Measurements from ENCODE around the gene VAMP5. TPM values are rescaled to one million over a fixed set of nuclear protein-coding genes. Genes with fewer than 3 reads are reported as not detected.

The VAMP5 gene
- total RNA-seq, 1 donor from 2014 or later = 3.4 TPM

DNA sequence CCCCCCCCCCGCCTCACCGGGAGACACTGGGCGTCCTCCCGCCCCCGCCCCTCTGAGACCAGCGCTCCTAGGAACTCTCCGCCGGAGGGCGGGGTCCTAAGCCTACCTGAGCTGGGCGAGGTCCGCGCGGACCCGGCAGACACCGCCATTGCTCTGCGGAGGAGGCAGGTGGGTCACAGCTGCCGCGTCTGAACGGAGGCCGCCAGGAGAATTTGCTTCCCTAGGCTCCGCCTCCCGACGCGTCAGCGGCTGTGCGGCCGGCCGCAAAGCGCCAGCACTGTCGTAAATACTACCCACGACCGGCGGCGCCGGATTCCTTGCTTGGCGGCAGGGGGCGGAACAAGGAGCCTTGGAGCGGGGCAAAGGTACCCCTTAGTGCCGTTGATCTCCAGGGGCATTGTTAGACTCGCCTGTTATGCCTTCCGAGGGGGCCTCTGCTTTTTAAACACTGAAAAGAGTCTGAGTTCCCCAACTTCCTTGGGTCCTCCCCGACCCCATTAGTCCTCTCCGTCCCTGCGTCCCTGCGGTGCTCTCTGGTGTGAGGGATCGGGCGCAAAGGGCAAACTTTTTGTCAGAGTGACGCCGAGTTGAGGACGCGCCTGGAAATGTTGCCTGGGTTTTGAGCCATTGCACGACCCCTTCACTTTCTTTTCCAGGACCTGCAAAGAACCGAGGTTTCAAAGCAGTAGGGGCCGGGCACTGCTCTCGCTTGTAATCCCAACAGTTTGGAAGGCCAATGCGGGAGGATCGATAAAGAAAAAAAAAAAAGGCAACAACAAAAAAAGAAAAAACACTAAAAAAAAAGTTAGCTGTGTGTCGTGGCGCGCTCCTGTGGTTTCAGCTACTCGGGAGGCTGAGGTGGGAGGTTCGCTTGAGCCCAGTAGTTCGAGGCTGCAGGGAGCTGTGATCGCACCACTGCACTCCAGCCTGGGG, 22.7 kb upstream of the VAMP5 start, which contains the start of gene GGCX:
Gene GGCX (minus strand): TSS at position 214 of the 933 bp plus-strand sequence. CDS start 65 bp downstream, at position 149.
- Mint-ChIP-seq H3K9me3 (no peaks in the 10 kb centered on the region), H3K36me3 (peaks cover 7% of the 10 kb centered on the region), H3K4me1 (ENCODE audit: unreplicated experiment) (peaks cover 26% of the 10 kb centered on the region), H3K27me3 (no peaks in the 10 kb centered on the region), H3K27ac (peak within 1 kb of the TSS; percentile 99), H3K4me3 (peak within 1 kb of the TSS; percentile 99)
- peak; percentile 95 for DNase-seq (ENCODE audit: extremely low spot score, unreplicated experiment)
- TF ChIP-seq, protein P1, sequence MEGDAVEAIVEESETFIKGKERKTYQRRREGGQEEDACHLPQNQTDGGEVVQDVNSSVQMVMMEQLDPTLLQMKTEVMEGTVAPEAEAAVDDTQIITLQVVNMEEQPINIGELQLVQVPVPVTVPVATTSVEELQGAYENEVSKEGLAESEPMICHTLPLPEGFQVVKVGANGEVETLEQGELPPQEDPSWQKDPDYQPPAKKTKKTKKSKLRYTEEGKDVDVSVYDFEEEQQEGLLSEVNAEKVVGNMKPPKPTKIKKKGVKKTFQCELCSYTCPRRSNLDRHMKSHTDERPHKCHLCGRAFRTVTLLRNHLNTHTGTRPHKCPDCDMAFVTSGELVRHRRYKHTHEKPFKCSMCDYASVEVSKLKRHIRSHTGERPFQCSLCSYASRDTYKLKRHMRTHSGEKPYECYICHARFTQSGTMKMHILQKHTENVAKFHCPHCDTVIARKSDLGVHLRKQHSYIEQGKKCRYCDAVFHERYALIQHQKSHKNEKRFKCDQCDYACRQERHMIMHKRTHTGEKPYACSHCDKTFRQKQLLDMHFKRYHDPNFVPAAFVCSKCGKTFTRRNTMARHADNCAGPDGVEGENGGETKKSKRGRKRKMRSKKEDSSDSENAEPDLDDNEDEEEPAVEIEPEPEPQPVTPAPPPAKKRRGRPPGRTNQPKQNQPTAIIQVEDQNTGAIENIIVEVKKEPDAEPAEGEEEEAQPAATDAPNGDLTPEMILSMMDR (conservative IDR thresholded peaks at IDR 0.05) = no peak

DNA sequence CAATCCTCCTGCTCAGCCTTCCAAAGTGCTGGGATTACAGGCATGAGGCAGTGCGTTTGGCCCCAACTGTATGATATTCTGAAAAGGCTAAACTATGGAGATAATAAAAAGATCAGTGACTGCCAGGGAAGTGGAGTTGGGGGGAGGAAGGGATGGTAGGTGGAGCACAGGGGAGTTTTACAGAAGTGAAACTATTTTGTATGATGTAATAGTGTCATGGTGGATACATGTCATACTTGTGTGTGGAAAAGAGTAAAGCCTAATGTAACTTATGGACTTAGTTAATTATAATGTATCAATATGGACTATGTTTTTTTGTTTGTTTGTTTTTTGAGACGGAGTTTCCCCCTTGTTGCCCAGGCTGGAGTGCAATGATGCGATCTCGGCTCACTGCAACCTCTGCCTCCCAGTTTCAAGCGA, 20.1 kb upstream of the VAMP5 start:
- H3K27me3 Mint-ChIP-seq = peaks cover 3% of the 10 kb centered on the region
- TF ChIP-seq, protein P1 (conservative IDR thresholded peaks at IDR 0.05) = no peak
- H3K4me3 Mint-ChIP-seq = peak overlapping the region; percentile 32
- peak overlapping the region; percentile 57 for H3K27ac Mint-ChIP-seq
- no peak for DNase-seq (ENCODE audit: extremely low spot score, unreplicated experiment)
- H3K9me3 Mint-ChIP-seq = no peaks in the 10 kb centered on the region
- H3K36me3 Mint-ChIP-seq = no peaks in the 10 kb centered on the region
- H3K4me1 Mint-ChIP-seq (ENCODE audit: unreplicated experiment) = peaks cover 18% of the 10 kb centered on the region

DNA sequence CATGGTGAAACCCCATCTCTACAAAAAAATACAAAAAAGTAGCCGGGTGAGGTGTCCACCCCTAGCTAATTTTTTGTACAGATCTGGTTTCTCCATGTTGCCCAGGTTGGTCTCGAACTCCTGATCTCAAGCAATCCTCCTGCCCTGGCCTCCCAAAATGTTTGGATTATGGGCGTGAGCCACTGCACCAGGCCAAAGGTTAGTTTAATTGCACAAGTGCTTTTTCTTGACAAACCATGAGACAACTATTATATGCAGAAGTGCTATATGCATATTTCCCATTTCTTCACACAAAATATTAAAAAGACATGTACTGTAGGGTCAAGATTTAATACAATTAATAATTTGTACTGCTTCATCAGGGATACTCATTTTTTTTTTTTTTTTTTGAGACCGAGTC, 18.0 kb upstream of the VAMP5 start:
- DNase-seq (ENCODE audit: extremely low spot score, unreplicated experiment) = no peak
- no peak overlapping the region for H3K4me3 Mint-ChIP-seq
- H3K36me3 Mint-ChIP-seq = no peaks in the 10 kb centered on the region
- no peaks in the 10 kb centered on the region for H3K9me3 Mint-ChIP-seq
- H3K27ac Mint-ChIP-seq = no peak overlapping the region
- peaks cover 5% of the 10 kb centered on the region for H3K4me1 Mint-ChIP-seq (ENCODE audit: unreplicated experiment)
- TF ChIP-seq, protein P1 (conservative IDR thresholded peaks at IDR 0.05) = no peak
- peaks cover 18% of the 10 kb centered on the region for H3K27me3 Mint-ChIP-seq

DNA sequence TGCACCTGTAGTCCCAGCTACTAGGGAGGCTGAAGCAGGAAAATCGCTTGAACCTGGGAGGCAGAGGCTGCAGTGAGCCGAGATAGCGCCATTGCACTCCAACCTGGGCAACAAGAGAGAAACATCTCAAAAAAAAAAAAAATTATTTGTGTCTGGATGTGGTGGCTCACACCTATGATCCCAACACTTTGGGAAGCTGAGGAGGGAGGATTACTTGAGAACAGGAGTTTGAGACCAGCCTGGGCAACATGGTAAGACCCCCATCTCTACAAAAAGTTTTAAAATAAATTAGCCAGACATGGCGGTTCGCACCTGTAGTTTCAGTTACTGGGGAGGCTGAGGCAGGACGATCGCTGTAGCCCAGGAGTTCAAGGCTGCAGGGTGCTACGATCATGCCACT, 8.5 kb upstream of the VAMP5 start:
- no peak for DNase-seq (ENCODE audit: extremely low spot score, unreplicated experiment)
- no peak overlapping the region for H3K27ac Mint-ChIP-seq
- peaks cover 32% of the 10 kb centered on the region for H3K4me1 Mint-ChIP-seq (ENCODE audit: unreplicated experiment)
- H3K4me3 Mint-ChIP-seq = no peak overlapping the region
- TF ChIP-seq, protein P1 (conservative IDR thresholded peaks at IDR 0.05) = no peak
- no peaks in the 10 kb centered on the region for H3K36me3 Mint-ChIP-seq
- peaks cover 13% of the 10 kb centered on the region for H3K27me3 Mint-ChIP-seq
- no peaks in the 10 kb centered on the region for H3K9me3 Mint-ChIP-seq

DNA sequence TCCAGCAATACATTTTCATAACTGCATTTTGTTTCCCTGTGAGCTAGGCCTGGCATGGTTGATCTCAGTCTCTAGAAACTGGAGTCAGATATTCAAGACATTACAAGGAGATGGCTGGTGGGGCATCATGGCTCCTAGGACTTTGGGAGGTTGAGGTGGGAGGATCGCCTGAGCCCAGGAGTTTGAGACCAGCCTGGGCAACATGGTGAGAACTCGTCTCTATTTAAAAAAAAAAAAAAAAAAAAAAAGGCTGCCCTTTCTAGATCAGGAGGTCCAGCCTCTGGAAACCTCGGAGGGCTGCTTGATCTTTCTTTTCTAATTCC, 7.2 kb upstream of the VAMP5 start:
- no peaks in the 10 kb centered on the region for H3K9me3 Mint-ChIP-seq
- peak overlapping the region; percentile 94 for H3K4me3 Mint-ChIP-seq
- TF ChIP-seq, protein P1 (conservative IDR thresholded peaks at IDR 0.05) = no peak
- peaks cover 5% of the 10 kb centered on the region for H3K27me3 Mint-ChIP-seq
- H3K36me3 Mint-ChIP-seq = no peaks in the 10 kb centered on the region
- no peak for DNase-seq (ENCODE audit: extremely low spot score, unreplicated experiment)
- peak overlapping the region; percentile 98 for H3K27ac Mint-ChIP-seq
- peaks cover 32% of the 10 kb centered on the region for H3K4me1 Mint-ChIP-seq (ENCODE audit: unreplicated experiment)
